WTC11 (cell line): Measurements from ENCODE around the gene KBTBD12. TPM values are rescaled to one million over a fixed set of nuclear protein-coding genes. Genes with fewer than 3 reads are reported as not detected.

ENCODE experiments used
- ATAC-seq: fragments of 200-7000 bp; cut with Tn5 transposase; 2 replicates; pipeline ENCODE4 v1.10.0; 2021; ENCODE audit warnings: mild to moderate bottlenecking, moderate library complexity
- CTCF ChIA-PET: fragments of 300-600 bp; sonication (Branson Sonifier 250); formaldehyde crosslinking; loops from one replicate; lab custom pipeline; 2021; ENCODE audit warnings: antibody characterized with exemption; lab: Charles Lee
- POLR2A ChIA-PET: fragments of 350-600 bp; sonication (Branson Sonifier 250); formaldehyde crosslinking; loops from one replicate; lab custom pipeline; 2021; ENCODE audit warnings: antibody characterized with exemption; lab: Charles Lee
- DNase-seq: peaks from one replicate; pipeline ENCODE4 v3.0.0; 2021; ENCODE audit warnings: low spot score
- H3K27ac Mint-ChIP-seq: 2 replicates; pipeline ENCODE4 v1.8.0; 2021; ENCODE audit warnings: mixed read lengths
- H3K27me3 Mint-ChIP-seq: 2 replicates; pipeline ENCODE4 v1.8.0; 2021; ENCODE audit warnings: low read depth, mild to moderate bottlenecking, moderate library complexity, mixed read lengths
- H3K36me3 Mint-ChIP-seq: 2 replicates; pipeline ENCODE4 v1.8.0; 2021; ENCODE audit warnings: mixed read lengths
- H3K4me1 Mint-ChIP-seq: 2 replicates; pipeline ENCODE4 v1.8.0; 2022; ENCODE audit warnings: mixed read lengths
- H3K4me3 Mint-ChIP-seq: 2 replicates; pipeline ENCODE4 v1.8.0; 2021; ENCODE audit warnings: mild to moderate bottlenecking, moderate library complexity, mixed read lengths
- H3K9me3 Mint-ChIP-seq: 2 replicates; pipeline ENCODE4 v1.8.0; 2021; ENCODE audit warnings: mixed read lengths
- ATF1 ChIP-seq: sonication (generic); formaldehyde crosslinking; IDR thresholded peaks from 2 replicates; pipeline ENCODE4 v1.8.1; 2023; ENCODE audit warnings: mild to moderate bottlenecking, moderate library complexity, missing genetic modification reagents
- ATF2 ChIP-seq: sonication (generic); formaldehyde crosslinking; IDR thresholded peaks from 2 replicates; pipeline ENCODE4 v1.8.1; 2022; ENCODE audit warnings: low read depth, missing genetic modification reagents, borderline replicate concordance
- ATF3 ChIP-seq: sonication (generic); formaldehyde crosslinking; conservative IDR thresholded peaks from 2 replicates; pipeline ENCODE4 v1.8.1; 2022; ENCODE audit warnings: mild to moderate bottlenecking, missing genetic modification reagents
- FOXP1 ChIP-seq: sonication (generic); formaldehyde crosslinking; IDR thresholded peaks from 2 replicates; pipeline ENCODE4 v1.8.0; 2022; ENCODE audit warnings: missing genetic modification reagents, mild to moderate bottlenecking, moderate library complexity, borderline replicate concordance
- FOXP4 ChIP-seq: sonication (generic); formaldehyde crosslinking; IDR thresholded peaks from 2 replicates; pipeline ENCODE4 v1.8.0; 2022; ENCODE audit warnings: mild to moderate bottlenecking, missing genetic modification reagents
- GABPB1 ChIP-seq: sonication (generic); formaldehyde crosslinking; IDR thresholded peaks from 2 replicates; pipeline ENCODE4 v1.8.1; 2023; ENCODE audit warnings: mild to moderate bottlenecking, missing genetic modification reagents
- GTF2I ChIP-seq: fragments of 250-450 bp; sonication (Bioruptor Pico); conservative IDR thresholded peaks from 2 replicates; pipeline ENCODE4 v1.4.0; 2021; ENCODE audit warnings: mild to moderate bottlenecking
- HMGA2 ChIP-seq: fragments of 250-450 bp; sonication (Bioruptor Pico); IDR thresholded peaks from 2 replicates; pipeline ENCODE4 v1.4.0; 2021; ENCODE audit warnings: mild to moderate bottlenecking, moderate library complexity
- JAZF1 ChIP-seq: fragments of 250-450 bp; sonication (Bioruptor Pico); IDR thresholded peaks from 2 replicates; pipeline ENCODE4 v1.9.0; 2021; ENCODE audit warnings: moderate library complexity, mild to moderate bottlenecking, inconsistent platforms
- MLX ChIP-seq: sonication (generic); formaldehyde crosslinking; IDR thresholded peaks from 2 replicates; pipeline ENCODE4 v1.8.1; 2023; ENCODE audit warnings: mild to moderate bottlenecking, missing genetic modification reagents, moderate library complexity
- NFYB ChIP-seq: sonication (generic); formaldehyde crosslinking; conservative IDR thresholded peaks from 2 replicates; pipeline ENCODE4 v1.8.0; 2022; ENCODE audit warnings: low read depth, missing genetic modification reagents
- OVOL2 ChIP-seq: fragments of 250-450 bp; sonication (Bioruptor Pico); IDR thresholded peaks from 2 replicates; pipeline ENCODE4 v1.9.0; 2021; ENCODE audit warnings: mild to moderate bottlenecking, borderline replicate concordance
- PRDM15 ChIP-seq: sonication (generic); formaldehyde crosslinking; IDR thresholded peaks from 2 replicates; pipeline ENCODE4 v1.8.0; 2022; ENCODE audit warnings: missing genetic modification reagents
- PREB ChIP-seq: sonication (generic); formaldehyde crosslinking; IDR thresholded peaks from 2 replicates; pipeline ENCODE4 v1.8.1; 2022; ENCODE audit warnings: mild to moderate bottlenecking, missing genetic modification reagents, moderate library complexity, borderline replicate concordance
- PRRX2 ChIP-seq: fragments of 250-450 bp; sonication (Bioruptor Pico); IDR thresholded peaks from 2 replicates; pipeline ENCODE4 v1.8.0; 2021; ENCODE audit warnings: mild to moderate bottlenecking
- RELA ChIP-seq: sonication (generic); formaldehyde crosslinking; IDR thresholded peaks from 2 replicates; pipeline ENCODE4 v1.8.1; 2022; ENCODE audit warnings: missing genetic modification reagents, mild to moderate bottlenecking, borderline replicate concordance
- RORB ChIP-seq: fragments of 250-450 bp; sonication (Bioruptor Pico); IDR thresholded peaks from 2 replicates; pipeline ENCODE4 v1.9.0; 2021; ENCODE audit warnings: mild to moderate bottlenecking
- SP1 ChIP-seq: sonication (generic); formaldehyde crosslinking; conservative IDR thresholded peaks from 2 replicates; pipeline ENCODE4 v1.8.1; 2022; ENCODE audit warnings: missing genetic modification reagents
- ZBTB43 ChIP-seq: sonication (generic); formaldehyde crosslinking; IDR thresholded peaks from 2 replicates; pipeline ENCODE4 v1.8.1; 2023; ENCODE audit warnings: mild to moderate bottlenecking, missing genetic modification reagents
- ZNF138 ChIP-seq: sonication (generic); formaldehyde crosslinking; conservative IDR thresholded peaks from 2 replicates; pipeline ENCODE4 v1.8.1; 2022; ENCODE audit warnings: mild to moderate bottlenecking, moderate library complexity, missing genetic modification reagents
- ZNF232 ChIP-seq: sonication (generic); formaldehyde crosslinking; IDR thresholded peaks from 2 replicates; pipeline ENCODE4 v1.8.0; 2022; ENCODE audit warnings: mild to moderate bottlenecking, missing genetic modification reagents
- ZNF416 ChIP-seq: fragments of 250-450 bp; sonication (Bioruptor Pico); IDR thresholded peaks from 2 replicates; pipeline ENCODE4 v1.9.0; 2021; ENCODE audit warnings: mild to moderate bottlenecking, inconsistent platforms
- total RNA-seq: library from RNA; stranded (reverse); gene quantifications from 3 replicates; pipeline ENCODE4 v1.2.3, GENCODE V29; 2021

The KBTBD12 gene
- total RNA-seq, 1 experiment from 2014 or later: 0.22 TPM

GRCh38 chr3:127961124-127961523 lies 46.1 kb downstream of the KBTBD12 start (continued):
- no peak for TF ChIP-seq PREB (CRISPR knock-in tag)
- no peak for TF ChIP-seq ATF3
- TF ChIP-seq PRDM15 (CRISPR knock-in tag): no peak
- no peak for TF ChIP-seq JAZF1 (CRISPR knock-in tag)
- TF ChIP-seq ZNF416 (CRISPR knock-in tag): no peak
- no peak for TF ChIP-seq ATF1 (CRISPR knock-in tag)
- no peak for TF ChIP-seq SP1 (CRISPR knock-in tag)
- TF ChIP-seq ZNF138 (CRISPR knock-in tag): no peak
- no peak for TF ChIP-seq HMGA2 (CRISPR knock-in tag)
- no peak for TF ChIP-seq MLX (CRISPR knock-in tag)
- no peak for TF ChIP-seq OVOL2 (CRISPR knock-in tag)

- H3K36me3 Mint-ChIP-seq: no peaks in the 10 kb centered on the region
- no peak overlapping the region for H3K4me3 Mint-ChIP-seq
- peaks cover 6% of the 10 kb centered on the region; the same call in 1 of the 2 replicates for H3K27me3 Mint-ChIP-seq
- ATAC-seq (no peak), DNase-seq (no peak)
- H3K9me3 Mint-ChIP-seq: peaks cover 6% of the 10 kb centered on the region
- ChIA-PET POLR2A (no interaction called here), CTCF (interaction anchor here (1.3 kb wide), 1 partner anchor 268 kb away, joined by 3 read pairs; no protein-coding TSS in a partner anchor)
- H3K27ac Mint-ChIP-seq: no peak overlapping the region
- H3K4me1 Mint-ChIP-seq: 0 out of 2 replicates have a peak, but pooled peaks cover 3% of the 10 kb centered on the region
- TF ChIP-seq PRRX2 (CRISPR knock-in tag) (no peak), RELA (CRISPR knock-in tag) (no peak), GTF2I (CRISPR knock-in tag) (no peak), ZNF232 (CRISPR knock-in tag) (no peak), GABPB1 (no peak), RORB (CRISPR knock-in tag) (no peak)
These were observed 46.9 kb downstream of the KBTBD12 start for GRCh38 chr3:127961963-127962362.

GRCh38 chr3:127962937-127963336 lies 47.9 kb downstream of the KBTBD12 start:
- Mint-ChIP-seq H3K36me3 (no peaks in the 10 kb centered on the region), H3K27me3 (peaks cover 10% of the 10 kb centered on the region), H3K27ac (no peak overlapping the region), H3K4me3 (no peak overlapping the region), H3K9me3 (peaks cover 6% of the 10 kb centered on the region), H3K4me1 (0 out of 2 replicates have a peak, but pooled peaks cover 3% of the 10 kb centered on the region)
- ChIA-PET CTCF (interaction anchor here (0.5 kb wide), 1 partner anchor 84 kb away, joined by 4 read pairs; no protein-coding TSS in a partner anchor), POLR2A (no interaction called here)
- DNase-seq (no peak), ATAC-seq (no peak)
- TF ChIP-seq ZNF232 (CRISPR knock-in tag) (no peak), ATF2 (no peak), ZBTB43 (CRISPR knock-in tag) (no peak), ZNF416 (CRISPR knock-in tag) (no peak), FOXP1 (CRISPR knock-in tag) (no peak), NFYB (no peak), FOXP4 (CRISPR knock-in tag) (no peak)
